ENCODE measurements around the gene FGF12. TPM values are rescaled to one million over a fixed set of nuclear protein-coding genes. Genes with fewer than 3 reads are reported as not detected.
A peak's percentile ranks its signal among the peaks of the same experiment; 100 is the strongest.

Gene FGF12
- total RNA-seq, 2 donors from 2014 or later, result 245 to 291 TPM

DNA sequence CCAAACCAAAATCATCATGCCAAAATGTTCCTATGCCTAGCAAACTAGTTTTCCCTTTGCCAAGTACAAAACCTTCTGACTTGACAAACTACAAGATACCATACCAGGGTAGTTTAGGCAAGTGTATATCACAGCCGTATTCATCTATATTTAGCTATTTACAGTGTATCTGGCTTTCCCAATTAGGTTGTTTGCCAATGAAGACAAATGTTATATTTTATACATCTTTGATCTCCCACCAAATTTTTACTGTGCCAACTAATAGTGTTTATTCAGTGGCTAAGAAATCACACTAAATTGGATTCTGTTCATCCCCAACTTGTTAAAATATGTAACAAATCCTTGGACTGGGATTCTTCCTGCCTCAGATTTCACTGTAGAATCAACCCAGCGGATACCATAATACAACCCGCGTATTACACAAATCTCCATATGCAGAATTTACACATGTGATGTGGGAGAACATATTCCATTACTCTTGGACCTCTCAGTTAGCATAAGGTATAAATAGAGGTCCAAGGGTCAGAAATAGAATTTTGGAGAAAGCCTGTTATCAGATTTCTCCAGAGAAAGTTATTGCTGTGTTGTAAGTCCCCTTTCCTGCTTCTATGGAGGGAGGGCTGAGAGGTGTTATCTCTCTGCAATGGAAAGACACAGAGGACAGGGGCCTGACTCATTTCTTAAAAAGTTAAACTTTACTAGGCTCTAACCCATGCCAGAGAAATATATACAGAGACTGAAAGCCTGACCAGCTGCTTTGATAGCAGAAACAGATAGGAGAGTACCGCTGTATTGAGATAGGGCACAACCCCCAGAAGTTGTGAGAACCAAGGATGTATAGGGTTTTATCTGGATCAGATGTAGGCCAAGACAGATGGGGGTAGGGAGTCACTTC lies 467.0 kb downstream of the FGF12 start:
- DNase-seq (no peak), ATAC-seq (peak in 1 of 2 donors; percentile 39)
- intact Hi-C loops (cut with DNase I), result no loop called here

DNA sequence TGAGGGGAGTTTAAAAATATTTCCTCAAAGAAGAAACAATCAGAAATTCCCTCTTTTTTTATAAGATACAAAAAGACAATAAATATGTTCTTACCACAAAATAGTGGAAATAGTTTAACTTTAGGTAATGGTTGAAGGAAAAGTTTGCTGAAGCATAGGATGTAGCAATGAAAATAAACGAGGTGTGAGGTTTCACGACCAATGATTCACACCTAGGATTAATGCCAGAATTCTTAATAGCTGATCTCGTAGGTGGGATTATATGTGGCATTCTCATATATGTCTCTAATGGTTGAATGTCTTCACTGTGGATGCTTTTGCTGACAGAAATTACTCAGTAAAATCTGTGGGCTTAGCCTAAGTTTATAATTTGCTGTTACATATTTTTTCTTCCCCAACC lies 467.7 kb downstream of the FGF12 start:
- intact Hi-C loops (cut with DNase I), result no loop called here
- DNase-seq (no peak), ATAC-seq (no peak)

DNA sequence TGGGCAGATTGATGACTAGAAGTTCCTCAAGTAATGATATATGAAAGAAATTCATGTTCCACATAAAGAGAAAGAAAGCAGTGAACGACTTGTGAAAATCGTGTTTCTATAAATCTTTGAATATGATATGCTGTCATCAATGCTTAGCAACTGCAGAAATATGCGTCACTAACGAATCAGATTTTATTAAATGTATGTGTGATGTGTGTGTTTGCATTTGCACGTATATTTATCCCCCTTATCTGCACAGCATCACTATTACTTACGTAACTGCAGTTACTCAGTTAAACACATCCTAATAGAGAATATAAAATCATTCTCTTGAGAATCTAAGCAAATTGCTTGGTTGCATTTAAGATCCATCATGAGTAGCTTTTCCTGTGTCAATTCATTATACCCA lies 468.6 kb downstream of the FGF12 start:
- DNase-seq (no peak), ATAC-seq (no peak)
- intact Hi-C loops (cut with DNase I), result no loop called here

DNA sequence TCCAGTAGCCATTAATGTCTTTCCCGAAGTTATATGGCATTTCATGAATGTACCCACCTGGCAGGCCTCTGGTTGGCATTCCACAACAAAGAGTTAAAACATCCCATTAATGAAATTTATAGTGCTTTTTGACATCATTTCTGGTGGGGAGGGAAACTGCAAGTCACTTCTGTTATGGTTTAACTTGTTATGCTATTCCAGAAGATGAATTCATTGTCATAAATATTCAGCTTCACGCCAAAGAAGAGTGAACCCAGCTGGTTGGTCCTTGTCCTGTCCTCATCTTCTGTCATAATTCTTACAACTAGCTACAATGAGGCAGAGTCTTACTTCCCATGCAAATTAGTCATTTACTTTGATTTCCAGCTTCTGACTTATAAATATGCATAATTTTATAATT lies 471.5 kb downstream of the FGF12 start:
- ATAC-seq (no peak), DNase-seq (no peak)
- intact Hi-C loops (cut with DNase I), result no loop called here

DNA sequence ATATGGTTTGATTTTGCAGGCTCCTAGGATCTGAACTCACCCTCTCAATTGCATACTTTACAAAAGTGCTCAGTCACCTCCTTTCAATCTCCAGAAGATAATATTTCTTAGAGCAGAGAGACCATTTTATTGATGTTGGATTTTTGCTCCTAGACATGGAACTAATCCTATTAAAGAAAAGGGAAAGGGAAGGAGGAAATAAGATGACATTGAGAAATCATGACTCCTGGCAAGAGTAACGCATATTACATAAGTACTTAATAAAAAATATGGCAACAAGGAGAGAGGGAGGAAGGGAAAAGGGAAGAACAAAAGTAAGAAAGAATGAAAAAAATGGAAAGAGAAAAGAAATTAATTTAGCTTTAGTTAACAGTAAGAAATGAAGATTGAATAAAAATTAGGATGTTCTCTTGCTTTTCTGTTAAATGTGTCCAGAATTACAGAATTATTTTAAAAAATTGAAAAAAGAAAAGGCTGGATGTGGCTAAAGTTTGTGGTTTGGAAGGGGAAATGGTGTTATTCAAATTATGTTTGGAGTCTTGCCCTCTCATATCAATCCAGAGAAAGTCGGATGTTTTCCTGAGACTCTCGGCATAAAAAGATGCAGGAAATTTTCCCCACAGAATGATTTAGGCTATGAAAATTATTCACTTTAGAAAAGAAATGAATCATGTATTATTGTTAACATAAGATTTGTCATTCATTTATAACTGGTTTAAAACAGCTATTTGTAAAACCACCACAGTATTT lies 474.0 kb downstream of the FGF12 start:
- intact Hi-C loops (cut with DNase I), result no loop called here
- peak in 1 of 2 donors; percentile 38 for ATAC-seq
- no peak for DNase-seq

DNA sequence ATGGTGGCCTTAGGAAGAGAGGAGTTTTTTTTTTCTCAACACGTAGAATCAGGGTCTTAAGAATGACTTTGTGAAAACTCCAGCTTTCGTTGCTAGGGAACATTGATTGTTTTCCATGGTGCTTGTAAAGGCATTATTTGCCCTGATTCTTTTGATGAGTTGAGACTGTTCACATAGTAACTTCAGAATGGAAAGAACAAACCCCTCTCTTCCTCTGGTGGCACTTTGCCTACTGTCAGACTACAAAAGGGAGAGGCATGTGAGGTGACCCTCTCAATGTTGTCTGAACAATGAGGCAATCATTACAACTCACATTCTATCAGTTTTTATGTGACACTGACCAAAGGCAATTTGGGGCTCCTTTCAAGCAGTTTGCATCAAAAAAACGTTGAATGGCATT lies 477.8 kb downstream of the FGF12 start:
- intact Hi-C loops (cut with DNase I), result no loop called here
- DNase-seq (no peak), ATAC-seq (no peak)

DNA sequence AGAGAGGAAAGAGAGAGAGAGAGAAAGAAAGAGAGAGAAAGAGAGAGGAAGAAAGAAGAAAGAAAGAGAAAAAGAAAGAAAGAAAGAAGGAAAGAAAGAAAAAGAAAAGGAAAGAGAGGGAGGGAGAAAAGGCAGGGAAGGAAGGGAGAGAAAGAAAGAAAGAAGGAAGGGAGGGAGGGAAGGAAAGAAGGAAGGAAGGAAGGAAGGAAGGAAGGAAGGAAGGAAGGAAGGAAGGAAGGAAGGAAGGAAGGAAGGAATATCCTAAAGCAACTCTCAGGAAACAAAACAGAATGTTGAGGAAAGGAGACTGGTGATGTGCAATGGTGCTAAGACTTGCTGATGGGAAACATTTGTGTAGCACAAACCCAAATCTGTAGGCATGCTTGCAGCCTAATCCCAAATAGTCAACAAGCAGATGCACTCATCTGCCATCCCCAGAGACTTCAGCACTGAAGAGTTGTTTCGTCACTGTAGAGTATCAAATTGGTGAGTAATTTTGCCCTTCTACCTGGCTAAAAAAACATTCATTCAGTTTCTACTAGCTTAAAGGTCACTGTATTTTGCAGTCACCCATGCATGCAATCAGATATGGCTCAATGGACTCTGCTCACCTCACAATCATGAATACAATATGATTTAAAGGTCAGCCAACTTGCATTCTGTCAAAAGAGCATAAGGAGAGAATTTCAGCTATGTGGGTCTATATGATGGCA lies 480.3 kb downstream of the FGF12 start:
- DNase-seq, result no peak
- no peak for ATAC-seq
- intact Hi-C loops (cut with DNase I), result no loop called here

DNA sequence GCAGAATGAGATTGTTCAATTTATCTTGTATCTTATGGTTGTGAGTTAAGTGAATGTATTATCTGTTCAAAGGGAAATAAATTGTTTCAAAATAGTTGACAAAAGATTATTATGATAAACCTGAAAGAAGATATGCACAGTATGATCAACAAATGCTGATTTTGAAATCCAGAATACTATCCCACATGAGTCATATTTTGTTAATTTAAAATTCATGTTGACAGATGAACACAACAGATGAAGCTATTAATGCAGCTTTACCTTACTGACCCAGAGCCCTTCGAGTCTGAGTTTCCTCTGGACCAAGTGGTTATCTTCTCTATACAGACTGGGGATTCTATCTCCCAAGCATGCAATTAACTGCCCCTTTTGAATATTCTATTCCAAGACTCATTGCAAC lies 482.8 kb downstream of the FGF12 start:
- intact Hi-C loops (cut with DNase I), result no loop called here
- DNase-seq, result no peak
- ATAC-seq, result no peak

DNA sequence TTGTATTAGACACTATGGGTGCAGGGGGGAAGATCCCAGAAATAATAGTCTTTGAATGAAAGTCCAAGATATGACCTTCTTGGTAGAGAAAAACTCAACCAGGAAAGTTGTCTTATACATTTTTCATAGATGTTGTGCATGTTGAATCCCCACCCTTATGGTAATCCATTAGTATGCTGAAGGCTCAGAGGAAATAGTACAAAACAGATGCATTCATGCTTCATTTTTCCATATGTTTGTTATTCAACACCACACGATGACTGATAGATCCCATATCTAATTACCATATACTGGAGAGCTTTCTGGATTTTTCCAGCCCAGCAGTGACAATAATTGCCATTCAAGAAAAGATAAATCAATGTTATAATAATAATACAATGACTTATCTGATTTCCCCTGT lies 487.4 kb downstream of the FGF12 start:
- intact Hi-C loops (cut with DNase I), result no loop called here
- DNase-seq, result no peak
- ATAC-seq, result no peak

DNA sequence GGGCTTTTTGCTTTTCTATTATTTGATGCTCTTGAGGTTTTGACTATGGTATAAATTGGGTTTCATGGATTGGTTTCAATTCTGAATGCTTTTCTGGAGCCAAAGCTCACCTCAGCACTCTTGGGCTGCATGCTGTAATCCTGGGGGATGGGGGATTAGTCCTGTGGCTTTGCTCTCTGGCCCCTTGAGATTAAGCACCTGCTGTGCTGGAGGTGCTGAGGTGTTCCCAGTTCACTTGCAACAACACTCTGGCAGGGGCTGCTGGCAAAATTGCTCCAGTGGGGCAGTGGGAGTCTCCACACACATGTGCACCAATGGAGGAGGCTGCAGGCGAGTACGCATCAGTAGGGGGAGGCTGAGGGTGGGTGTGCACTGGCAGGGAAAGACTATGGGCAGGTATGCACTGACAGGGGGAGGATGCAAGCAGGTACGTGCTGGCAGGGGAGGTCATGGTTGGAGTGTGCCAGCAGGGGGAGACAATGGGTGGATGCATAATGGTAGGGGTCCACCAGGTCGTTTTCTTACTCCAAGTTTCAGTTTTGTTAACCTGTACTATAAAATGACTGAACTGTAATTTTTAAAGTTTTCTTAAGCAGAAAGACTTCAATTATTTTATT lies 489.2 kb downstream of the FGF12 start:
- ATAC-seq (no peak), DNase-seq (no peak)
- intact Hi-C loops (cut with DNase I), result no loop called here

DNA sequence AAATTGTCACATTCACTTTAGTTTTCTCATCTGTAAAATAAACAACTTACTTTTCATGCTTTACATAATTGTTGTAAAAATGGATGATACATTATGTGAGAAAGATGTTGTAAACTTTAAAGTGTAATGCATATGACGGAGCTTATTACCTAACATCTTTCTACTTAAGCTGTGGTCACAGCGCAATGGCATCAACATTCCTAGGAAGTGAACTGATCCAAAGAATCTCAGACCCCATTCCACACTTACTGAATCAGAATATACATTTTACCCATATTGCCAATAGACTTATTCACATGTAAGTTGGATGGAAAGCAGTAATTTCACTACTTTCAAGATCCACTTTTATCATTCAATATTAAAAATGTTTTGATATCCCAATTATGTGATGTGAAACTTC lies 497.5 kb downstream of the FGF12 start:
- intact Hi-C loops (cut with DNase I), result no loop called here
- DNase-seq (no peak), ATAC-seq (no peak)

DNA sequence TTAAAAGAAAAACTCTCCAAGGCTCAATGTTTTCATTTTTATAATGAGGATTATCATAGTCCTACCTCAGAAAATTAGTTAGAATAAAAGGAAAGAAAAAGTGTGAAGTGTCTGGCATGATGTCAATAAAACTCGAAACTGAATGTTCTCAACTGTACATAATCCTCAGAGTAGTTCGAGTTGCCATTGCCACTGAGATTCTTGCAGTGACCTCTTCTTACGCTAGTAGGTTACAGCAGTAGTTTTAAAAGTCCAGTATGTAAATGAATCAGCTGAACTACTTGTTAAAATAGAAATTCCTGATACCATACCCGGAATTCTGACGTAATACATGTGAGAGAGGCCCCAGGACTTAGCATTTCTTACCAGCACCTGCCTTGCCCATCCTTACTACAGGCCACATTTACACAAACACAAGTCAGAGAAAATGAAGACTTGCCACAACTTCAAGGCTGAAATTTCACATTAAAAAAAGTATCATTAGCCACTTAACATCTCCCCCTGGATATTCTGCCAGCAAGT lies 502.6 kb downstream of the FGF12 start:
- no peak for DNase-seq
- intact Hi-C loops (cut with DNase I), result no loop called here
- no peak for ATAC-seq

DNA sequence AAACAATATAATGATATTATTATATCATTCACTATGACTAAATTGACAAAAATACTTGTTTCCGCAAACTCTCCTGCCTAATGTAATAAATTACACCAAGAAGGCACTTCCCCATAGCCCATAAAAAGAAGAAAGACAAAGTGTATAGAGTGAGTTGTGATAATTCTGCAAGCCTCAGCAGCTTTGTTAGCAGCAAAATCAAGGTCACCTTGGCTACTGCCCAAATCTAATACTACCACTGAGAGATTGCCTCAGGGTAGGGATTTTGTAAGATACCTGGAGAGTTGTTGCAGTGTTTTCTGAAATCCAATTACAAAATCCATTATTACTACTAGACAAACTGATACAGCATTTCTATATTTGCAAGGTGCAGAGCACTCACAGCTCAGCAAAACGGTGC lies 503.5 kb downstream of the FGF12 start:
- intact Hi-C loops (cut with DNase I), result no loop called here
- no peak for ATAC-seq
- DNase-seq, result no peak

DNA sequence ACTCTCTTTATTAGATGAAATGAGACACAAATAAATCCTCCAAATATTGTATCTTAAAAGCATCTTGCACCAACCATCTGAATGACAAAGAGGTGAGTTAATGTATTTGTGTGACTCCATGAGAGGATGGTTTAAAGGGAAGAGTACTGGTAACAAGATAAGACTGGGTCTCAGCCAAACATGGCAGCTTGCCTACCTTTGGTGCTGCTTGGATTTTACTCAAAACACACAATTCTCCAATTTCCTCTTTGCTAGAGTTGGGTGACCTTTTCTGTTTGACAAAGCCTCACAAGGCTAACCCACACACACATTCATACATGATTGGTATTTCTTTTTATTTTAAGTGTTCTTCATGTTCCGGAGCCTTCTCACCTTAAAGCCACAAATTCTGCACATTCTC lies 506.4 kb downstream of the FGF12 start:
- intact Hi-C loops (cut with DNase I), result no loop called here
- ATAC-seq (no peak), DNase-seq (no peak)

DNA sequence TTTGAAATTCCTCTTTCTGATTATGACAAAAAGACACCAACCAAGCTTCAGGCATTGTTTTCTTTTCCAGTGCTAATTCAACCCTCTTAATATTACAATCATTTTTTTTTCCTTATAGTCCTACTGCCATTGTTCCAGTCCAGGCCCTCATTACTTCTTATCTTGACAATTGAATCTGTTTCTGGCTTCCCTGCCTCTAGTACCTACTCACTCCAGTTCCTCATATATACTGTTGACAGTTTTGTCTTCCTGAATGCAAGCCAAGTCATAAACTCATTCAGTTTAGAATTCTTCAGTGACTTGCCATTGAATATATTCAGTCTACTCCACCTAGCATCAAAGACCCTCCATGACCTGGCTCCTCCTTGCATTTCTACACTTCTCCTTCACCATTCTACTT lies 507.4 kb downstream of the FGF12 start:
- ATAC-seq, result no peak
- intact Hi-C loops (cut with DNase I), result no loop called here

DNA sequence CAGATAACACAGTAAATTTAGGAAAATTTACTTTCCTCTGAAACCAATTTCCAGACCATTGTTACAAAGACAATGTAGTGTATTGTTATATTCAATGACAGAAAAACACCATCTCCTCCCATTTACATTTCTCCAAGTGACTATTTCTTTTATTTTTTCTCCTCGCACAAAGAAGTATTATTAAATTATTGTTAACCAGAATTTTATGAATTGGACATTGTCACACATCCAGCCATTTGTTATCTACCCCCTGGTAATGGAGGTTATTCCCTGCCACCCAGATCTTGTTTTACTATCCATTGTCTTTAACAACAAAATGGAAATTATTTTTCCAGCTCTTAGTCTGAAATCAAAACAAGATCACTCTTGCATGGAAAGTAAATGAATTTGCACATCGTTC lies 511.3 kb downstream of the FGF12 start:
- intact Hi-C loops (cut with DNase I), result no loop called here
- no peak for DNase-seq
- ATAC-seq, result no peak

More for the DNA sequence above, 507.4 kb downstream of the FGF12 start:
- DNase-seq, result no peak

DNA sequence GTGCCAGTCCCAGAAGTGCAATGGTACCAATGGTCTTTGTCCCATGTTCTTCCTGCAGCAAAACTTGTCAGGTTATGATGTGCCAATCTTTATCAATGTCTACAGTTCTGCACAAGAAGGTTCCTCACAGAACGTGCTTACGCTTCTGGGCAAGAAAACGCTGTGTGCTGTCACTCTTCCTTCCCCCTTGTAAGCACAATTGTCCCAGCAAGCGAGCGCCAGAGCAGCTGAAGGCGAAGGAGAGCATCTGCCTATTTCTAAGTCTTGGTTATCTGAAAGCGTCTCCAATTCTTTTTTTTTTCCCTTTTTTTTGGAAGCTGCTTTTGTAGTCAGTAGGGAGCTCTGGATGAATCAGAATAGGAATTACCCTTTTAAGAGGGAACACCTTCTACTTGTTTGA lies 514.4 kb downstream of the FGF12 start:
- intact Hi-C loops (cut with DNase I), result no loop called here
- no peak for DNase-seq
- no peak for ATAC-seq

DNA sequence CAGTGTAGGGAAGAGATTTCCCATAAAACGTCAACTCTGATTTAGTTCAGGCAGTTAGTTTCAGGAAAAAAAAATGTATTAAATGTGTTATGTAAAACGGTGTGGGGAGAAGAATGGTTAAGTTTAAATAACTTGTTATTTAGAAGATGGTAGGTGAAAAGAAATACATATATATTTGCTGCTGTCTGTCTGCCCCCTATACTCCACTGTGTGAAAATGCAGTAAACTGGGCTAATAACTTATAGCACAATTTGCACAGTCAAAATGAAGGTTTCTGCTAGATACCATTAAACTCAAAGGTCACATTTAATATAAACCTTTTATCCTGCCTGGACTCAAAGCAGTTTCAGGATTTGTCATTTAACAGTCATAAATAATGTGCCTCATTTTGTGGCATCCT lies 515.0 kb downstream of the FGF12 start:
- DNase-seq (no peak), ATAC-seq (no peak)
- intact Hi-C loops (cut with DNase I), result no loop called here

DNA sequence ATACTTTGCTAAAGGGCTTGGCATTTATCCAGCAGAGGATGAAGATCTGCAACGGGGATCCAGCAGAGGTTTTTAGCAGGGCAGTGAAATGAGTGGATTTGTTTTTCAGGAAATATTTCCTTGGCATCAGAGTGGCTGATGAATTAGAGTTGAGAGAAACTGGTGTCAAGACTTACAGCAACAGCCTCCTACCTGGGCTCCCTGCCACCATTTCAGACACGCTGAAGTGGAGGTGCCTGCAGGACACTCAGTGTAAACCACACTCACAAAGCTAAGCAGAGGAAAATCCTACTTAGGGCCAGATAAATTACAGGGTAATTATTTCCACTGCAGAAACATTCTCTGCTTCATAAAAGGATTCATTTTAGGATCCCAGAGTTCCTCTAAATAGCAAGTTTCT lies 519.7 kb downstream of the FGF12 start:
- ATAC-seq (peak; percentile 65 to 74), DNase-seq (no peak)
- intact Hi-C loops (cut with DNase I), result no loop called here

Data from left cardiac atrium (tissue), 4 donors.